ENCODE measurements around the gene SIRPB1.

GRCh38 chr20:1656844-1657243 lies 37.0 kb upstream of the SIRPB1 start:
- TF ChIP-seq CTCF (IDR thresholded peaks at IDR 0.05; ENCODE audit: low read length) = no peak
- no peak for TF ChIP-seq EZH2phosphoT487 (IDR thresholded peaks at IDR 0.05; ENCODE audit: low read length)

Data from MM.1S (cell line).